Sigmoid colon (tissue), 7 donors: ENCODE measurements around the gene LCE1D. TPM values are rescaled to one million over a fixed set of nuclear protein-coding genes. Genes with fewer than 3 reads are reported as not detected.

Experiments used
- DNase-seq: peaks from one replicate; pipeline ENCODE4 v3.0.0-alpha.2; 2019
- H3K27ac ChIP-seq, 4 donors: fragments of 200-600 bp; sonication (generic); one replicate each; pipeline ENCODE4 v1.5.1; 2016 to 2019; ENCODE audit warnings: mild to moderate bottlenecking in 1 of 4
- H3K27me3 ChIP-seq, 3 donors: fragments of 200-600 bp; sonication (generic); one replicate each; pipeline ENCODE4 v1.5.1; 2019; ENCODE audit warnings: mild to moderate bottlenecking in 1 of 3
- H3K36me3 ChIP-seq, 4 donors: fragments of 200-600 bp; sonication (generic); one replicate each; pipeline ENCODE4 v1.5.1; 2016 to 2019
- H3K4me1 ChIP-seq, 4 donors: fragments of 200-600 bp; sonication (generic); one replicate each; pipeline ENCODE4 v1.5.1; 2017 to 2019
- H3K4me3 ChIP-seq, 4 donors: fragments of 200-600 bp; sonication (generic); one replicate each; pipeline ENCODE4 v1.5.1; 2017 to 2019; ENCODE audit warnings: mild to moderate bottlenecking in 2 of 4, moderate library complexity in 1 of 4
- H3K9me3 ChIP-seq, 4 donors: fragments of 200-600 bp in 3 of 4; sonication (generic) in 3 of 4; one replicate each; pipeline versions ENCODE4 v1.5.1 to v1.6.1; 2013 to 2019
- EP300 ChIP-seq, 4 donors: sonication (generic); formaldehyde crosslinking; IDR thresholded peaks; one replicate each; pipeline ENCODE4 v1.6.1; 2017; ENCODE audit warnings: antibody characterized with exemption in 4 of 4
- POLR2A ChIP-seq, 2 donors: fragments of 450-650 bp; IDR thresholded peaks; one replicate each; pipeline ENCODE4 v1.6.1; 2016; ENCODE audit warnings: antibody characterized with exemption in 2 of 2, mild to moderate bottlenecking in 2 of 2, moderate library complexity in 2 of 2
- POLR2AphosphoS5 ChIP-seq, 4 donors: sonication (generic); formaldehyde crosslinking; IDR thresholded peaks; one replicate each; pipeline ENCODE4 v1.6.1; 2017; ENCODE audit warnings: antibody characterized with exemption in 4 of 4
- WGBS, 2 donors: extraction: QIAGEN DNeasy Blood & Tissue Kit; methylation state at CpG; one replicate each; pipeline ENCODE4 v1.1.7; 2013; 5-methylcytosine and 5-hydroxymethylcytosine counted together
- intact Hi-C: fragments of 100-400 bp; cut with DNase I; formaldehyde crosslinking; loops from one replicate; pipeline ENCODE4 v1.15.1; 2023
- polyA plus RNA-seq, 3 donors: library from polyadenylated mRNA; stranded (reverse); fragments of 200-250 nt; gene quantifications; one replicate each; pipeline ENCODE4 v1.2.3, GENCODE V29; 2013
- total RNA-seq, 4 donors: library from RNA; depleted of rRNA; stranded (reverse); fragments of >200 nt; gene quantifications; one replicate each; pipeline ENCODE4 v1.1.0, GENCODE V29; 2016
- TF ChIP-seq, protein P1 (sequence below), 4 experiments: fragments of 450-650 bp in 3 of 4; fragments of 200-600 bp in 1 of 4; IDR thresholded peaks; one replicate each; pipeline ENCODE4 v1.5.1; 2016 to 2019; ENCODE audit warnings: antibody characterized with exemption in 4 of 4, mild to moderate bottlenecking in 3 of 4, moderate library complexity in 2 of 4
- donor health status: healthy with polysubstance abuse.
- donor health status: Bipolar disorder and iron deficiency.
- donor health status: healthy.

LCE1D gene
- total and polyA plus RNA-seq, 7 donors = not detected

- no peak overlapping the region for H3K27ac ChIP-seq
- TF ChIP-seq, protein P1, sequence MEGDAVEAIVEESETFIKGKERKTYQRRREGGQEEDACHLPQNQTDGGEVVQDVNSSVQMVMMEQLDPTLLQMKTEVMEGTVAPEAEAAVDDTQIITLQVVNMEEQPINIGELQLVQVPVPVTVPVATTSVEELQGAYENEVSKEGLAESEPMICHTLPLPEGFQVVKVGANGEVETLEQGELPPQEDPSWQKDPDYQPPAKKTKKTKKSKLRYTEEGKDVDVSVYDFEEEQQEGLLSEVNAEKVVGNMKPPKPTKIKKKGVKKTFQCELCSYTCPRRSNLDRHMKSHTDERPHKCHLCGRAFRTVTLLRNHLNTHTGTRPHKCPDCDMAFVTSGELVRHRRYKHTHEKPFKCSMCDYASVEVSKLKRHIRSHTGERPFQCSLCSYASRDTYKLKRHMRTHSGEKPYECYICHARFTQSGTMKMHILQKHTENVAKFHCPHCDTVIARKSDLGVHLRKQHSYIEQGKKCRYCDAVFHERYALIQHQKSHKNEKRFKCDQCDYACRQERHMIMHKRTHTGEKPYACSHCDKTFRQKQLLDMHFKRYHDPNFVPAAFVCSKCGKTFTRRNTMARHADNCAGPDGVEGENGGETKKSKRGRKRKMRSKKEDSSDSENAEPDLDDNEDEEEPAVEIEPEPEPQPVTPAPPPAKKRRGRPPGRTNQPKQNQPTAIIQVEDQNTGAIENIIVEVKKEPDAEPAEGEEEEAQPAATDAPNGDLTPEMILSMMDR (IDR thresholded peaks at IDR 0.05) = no peak
- TF ChIP-seq POLR2AphosphoS5 (IDR thresholded peaks at IDR 0.05) (no peak), EP300 (IDR thresholded peaks at IDR 0.05) (no peak), POLR2A (IDR thresholded peaks at IDR 0.05) (no peak)
- intact Hi-C loops = no loop called here
- no peak for DNase-seq
- no peak overlapping the region for H3K4me3 ChIP-seq
- H3K27me3 ChIP-seq = no peaks in the 10 kb centered on the region
- WGBS, 2 donors = 77 to 86% methylated on average over 3 of the region's 3 CpGs
- no peaks in the 10 kb centered on the region for H3K36me3 ChIP-seq
- no peaks in the 10 kb centered on the region for H3K9me3 ChIP-seq
- H3K4me1 ChIP-seq = no peaks in the 10 kb centered on the region
Measured at GRCh38 chr1:152761609-152762213, 34.8 kb upstream of the LCE1D start.

DNA sequence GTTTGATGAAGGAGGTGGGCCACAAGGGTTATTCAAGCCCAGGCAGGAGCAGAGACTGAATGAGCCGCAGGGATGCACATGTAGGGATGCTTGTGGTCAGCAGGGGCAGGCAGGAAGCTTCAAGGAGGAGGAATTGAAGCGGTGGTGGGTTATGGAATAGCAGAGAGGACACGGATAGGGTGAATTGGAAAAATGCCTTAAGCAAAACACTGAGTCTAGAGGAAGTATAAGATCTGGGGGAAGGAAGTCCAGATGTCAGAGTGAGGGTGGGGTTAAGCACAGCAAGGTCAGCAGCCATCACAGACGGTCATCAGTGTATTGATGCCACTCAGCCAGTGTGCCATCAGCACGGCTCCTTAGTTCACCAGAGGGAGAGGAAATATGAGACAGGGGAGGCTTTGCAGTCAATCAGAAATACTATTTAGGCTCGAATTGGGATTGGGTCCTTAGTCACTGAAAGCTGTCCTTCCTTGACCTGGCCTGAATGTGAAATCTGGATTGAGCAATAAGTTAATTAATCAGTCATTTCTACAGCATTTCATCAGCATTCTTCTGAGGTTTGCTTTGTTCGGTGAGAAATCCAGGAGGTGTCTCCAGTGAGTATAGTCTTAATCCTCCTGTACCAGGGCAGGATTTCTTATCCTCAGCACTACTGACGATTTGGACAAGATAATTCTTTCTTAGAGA, 27.5 kb upstream of the LCE1D start:
- H3K4me3 ChIP-seq = no peak overlapping the region
- H3K36me3 ChIP-seq = no peaks in the 10 kb centered on the region
- WGBS, 2 donors = 51 to 55% methylated on average over 8 of the region's 8 CpGs
- no peaks in the 10 kb centered on the region for H3K4me1 ChIP-seq
- intact Hi-C loops = no loop called here
- H3K9me3 ChIP-seq = no peaks in the 10 kb centered on the region
- no peaks in the 10 kb centered on the region for H3K27me3 ChIP-seq
- no peak overlapping the region for H3K27ac ChIP-seq
- TF ChIP-seq EP300 (IDR thresholded peaks at IDR 0.05) = no peak
- TF ChIP-seq, protein P1 (IDR thresholded peaks at IDR 0.05) = no peak
- no peak for DNase-seq

- Histone ChIP-seq H3K27me3 (no peaks in the 10 kb centered on the region), H3K4me3 (no peak overlapping the region), H3K27ac (no peak overlapping the region), H3K4me1 (no peaks in the 10 kb centered on the region), H3K9me3 (no peaks in the 10 kb centered on the region), H3K36me3 (no peaks in the 10 kb centered on the region)
- DNase-seq = no peak
- 58 to 71% methylated on average over 1 of the region's 1 CpG for WGBS, 2 donors
- intact Hi-C loops = no loop called here
- TF ChIP-seq POLR2AphosphoS5 (IDR thresholded peaks at IDR 0.05) (no peak), EP300 (IDR thresholded peaks at IDR 0.05) (no peak), POLR2A (IDR thresholded peaks at IDR 0.05) (no peak)
- TF ChIP-seq, protein P1 (IDR thresholded peaks at IDR 0.05) = no peak
Measured at GRCh38 chr1:152770411-152770810, 26.1 kb upstream of the LCE1D start.

- no peaks in the 10 kb centered on the region for H3K9me3 ChIP-seq
- no peak within 1 kb of the TSS for H3K27ac ChIP-seq
- H3K4me1 ChIP-seq = no peaks in the 10 kb centered on the region
- no peak for DNase-seq
- H3K4me3 ChIP-seq = no peak within 1 kb of the TSS
- WGBS, 2 donors = 70 to 77% methylated on average over 6 of the region's 6 CpGs
- intact Hi-C loops = no loop called here
- H3K27me3 ChIP-seq = no peaks in the 10 kb centered on the region
- H3K36me3 ChIP-seq = no peaks in the 10 kb centered on the region
- TF ChIP-seq, protein P1 (IDR thresholded peaks at IDR 0.05) = no peak
- TF ChIP-seq POLR2AphosphoS5 (IDR thresholded peaks at IDR 0.05) (no peak), POLR2A (IDR thresholded peaks at IDR 0.05) (no peak), EP300 (IDR thresholded peaks at IDR 0.05) (no peak)
Measured at GRCh38 chr1:152774875-152775274, 21.6 kb upstream of the LCE1D start, which contains the start of gene LCE1F. TSS of gene LCE1F (plus strand) at chr1:152775140. CDS start at chr1:152776372, 1,232 bp downstream.
